HG03342 (cell line): Measurements from ENCODE around the gene MYORG.
"Not testable (repeated sequence)": the region's sequence is repeated elsewhere in the genome, so short reads cannot be mapped to it uniquely, and the experiment has no call there.

Source experiments
- ATAC-seq: cut with Tn5 transposase; IDR thresholded peaks from one replicate; pipeline ENCODE4 v1.9.1; 2021; ENCODE audit warnings: mild to moderate bottlenecking, moderate library complexity; ENCODE audit not compliant: unreplicated experiment

MYORG gene

DNA sequence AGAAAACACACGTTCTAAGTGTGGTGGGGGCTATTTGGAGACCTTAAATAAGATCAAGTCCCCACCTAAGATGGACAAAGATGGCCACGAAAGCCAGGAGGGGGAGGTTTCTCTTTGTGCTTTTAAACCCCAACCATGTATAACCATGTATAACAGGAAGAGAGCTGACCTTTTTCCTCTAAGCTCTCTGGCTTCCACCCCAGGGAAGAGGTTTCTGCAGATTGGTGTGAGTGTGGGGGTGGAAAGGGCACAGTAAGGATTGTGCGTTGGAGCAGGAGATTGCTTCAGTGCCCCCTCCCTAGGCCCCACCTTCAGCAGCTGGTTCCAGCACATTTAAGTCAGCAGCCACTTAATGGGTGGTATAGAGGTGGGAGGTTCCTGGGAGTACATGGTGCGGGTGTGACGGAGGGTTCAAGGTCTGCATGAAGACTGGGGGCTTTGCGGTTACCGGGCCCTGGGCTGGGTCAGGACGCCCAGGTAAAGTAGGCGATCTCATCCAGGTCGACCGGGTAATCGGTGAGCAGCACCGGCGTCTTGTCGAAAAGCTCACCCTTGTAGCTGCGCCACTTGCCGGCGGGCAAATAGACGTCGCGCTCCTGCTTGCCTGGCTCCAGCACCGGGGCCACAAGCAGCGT is 6.2 kb downstream of the MYORG start:
- ATAC-seq = no peak

DNA sequence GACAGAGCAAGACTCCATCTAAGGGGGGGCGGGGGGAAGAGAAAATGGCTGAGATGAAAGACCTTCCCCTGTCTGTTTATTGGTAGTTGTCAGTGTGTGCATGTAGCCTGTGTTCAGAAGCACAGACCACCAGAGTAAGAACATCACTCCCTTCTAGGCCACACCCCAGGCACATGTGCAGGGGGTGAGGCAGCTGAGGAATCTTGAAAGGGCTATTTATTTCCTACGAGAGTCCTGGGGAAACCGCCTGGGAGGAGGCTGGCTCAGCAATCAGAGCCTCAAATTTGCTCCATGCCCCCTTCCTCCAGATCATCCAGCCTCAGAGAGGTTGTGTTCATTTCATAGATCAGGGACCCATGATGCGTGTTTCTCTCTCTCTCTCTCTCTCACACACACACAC is 7.1 kb downstream of the MYORG start:
- no peak for ATAC-seq

DNA sequence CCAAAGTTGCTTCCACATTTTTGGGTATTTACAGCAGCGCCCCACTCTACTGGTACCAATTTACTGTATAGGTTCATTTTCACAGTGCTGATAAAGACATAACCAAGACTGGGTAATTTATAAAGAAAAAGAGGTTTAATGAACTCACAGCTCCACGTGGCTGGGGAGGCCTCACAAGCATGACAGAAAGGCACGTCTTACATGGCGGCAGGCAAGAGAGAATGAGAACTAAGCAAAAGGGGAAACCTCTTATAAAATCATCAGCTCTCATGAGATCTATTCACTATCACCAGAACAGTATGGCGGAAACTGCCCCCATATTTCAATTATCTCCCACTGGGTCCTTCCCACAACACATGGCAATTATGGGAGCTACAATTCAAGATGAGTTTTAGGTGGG is 7.9 kb downstream of the MYORG start:
- not testable (repeated sequence) for ATAC-seq

DNA sequence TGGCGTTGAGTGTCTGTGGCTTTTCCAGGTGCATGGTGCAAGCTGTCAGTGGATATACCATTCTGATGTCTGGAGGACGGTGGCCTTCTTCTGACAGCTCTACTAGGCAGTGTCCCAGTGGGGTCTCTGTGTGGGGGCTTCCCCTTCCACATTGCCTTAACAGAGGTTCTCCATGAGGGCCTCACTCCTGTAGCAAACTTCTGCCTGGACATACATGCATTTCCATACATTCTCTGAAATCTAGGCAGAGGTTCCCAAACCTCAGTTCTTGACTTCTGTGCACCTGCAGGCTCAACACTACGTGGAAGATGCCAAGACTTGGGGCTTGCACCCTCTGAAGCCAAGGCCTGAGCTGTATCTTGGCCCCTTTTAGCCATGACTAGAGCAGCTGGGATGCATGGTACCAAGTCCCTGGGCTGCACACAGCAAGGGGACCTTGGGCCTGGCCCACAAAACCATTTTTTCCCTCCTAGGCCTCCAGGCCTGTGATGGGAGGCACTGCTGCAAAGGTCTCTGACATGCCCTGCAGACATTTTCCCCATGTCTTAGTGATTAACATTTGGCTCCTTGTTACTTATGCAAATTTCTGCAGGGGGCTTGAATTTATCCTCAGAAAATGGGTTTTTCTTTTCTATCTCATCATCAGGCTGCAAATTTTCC is 8.8 kb downstream of the MYORG start:
- not testable (repeated sequence) for ATAC-seq

DNA sequence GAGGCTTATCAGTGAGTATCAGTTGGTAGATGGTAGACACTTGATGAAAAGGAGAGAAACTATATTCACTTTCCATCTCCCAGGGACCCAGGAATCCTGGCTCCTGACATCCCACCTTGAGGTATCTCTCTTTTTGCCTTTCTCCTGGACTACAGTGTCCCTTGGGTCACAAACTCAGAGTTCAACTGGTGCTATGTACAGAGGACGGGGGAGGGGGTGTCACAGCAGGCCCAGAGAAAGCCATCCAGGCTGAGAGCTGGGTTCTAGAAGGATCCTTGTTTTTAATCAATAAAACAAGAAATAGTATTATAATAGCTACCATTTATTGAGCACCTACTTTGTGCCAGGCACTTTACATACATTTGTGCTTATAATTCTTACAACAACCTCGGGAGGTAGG is 10.3 kb downstream of the MYORG start:
- no peak for ATAC-seq

DNA sequence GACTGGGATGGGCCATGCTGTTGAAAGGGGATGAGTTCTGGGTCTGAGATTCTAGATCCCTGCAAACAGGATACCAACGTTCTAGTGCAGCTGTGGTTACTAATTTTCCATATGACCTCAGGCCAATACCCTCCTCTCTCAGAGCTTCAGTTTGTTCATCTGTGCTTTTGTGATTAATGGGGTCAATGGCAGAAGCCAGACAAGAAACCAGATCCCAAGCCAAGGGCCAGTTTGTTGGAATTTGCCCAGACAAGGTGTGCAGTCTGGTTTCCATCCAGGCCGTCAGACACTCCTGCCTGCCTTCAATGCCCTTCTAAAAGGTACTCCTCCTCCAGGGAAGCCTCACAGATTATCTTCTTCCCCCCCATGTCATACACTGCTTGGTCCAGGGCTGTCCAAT is 11.4 kb downstream of the MYORG start:
- no peak for ATAC-seq

DNA sequence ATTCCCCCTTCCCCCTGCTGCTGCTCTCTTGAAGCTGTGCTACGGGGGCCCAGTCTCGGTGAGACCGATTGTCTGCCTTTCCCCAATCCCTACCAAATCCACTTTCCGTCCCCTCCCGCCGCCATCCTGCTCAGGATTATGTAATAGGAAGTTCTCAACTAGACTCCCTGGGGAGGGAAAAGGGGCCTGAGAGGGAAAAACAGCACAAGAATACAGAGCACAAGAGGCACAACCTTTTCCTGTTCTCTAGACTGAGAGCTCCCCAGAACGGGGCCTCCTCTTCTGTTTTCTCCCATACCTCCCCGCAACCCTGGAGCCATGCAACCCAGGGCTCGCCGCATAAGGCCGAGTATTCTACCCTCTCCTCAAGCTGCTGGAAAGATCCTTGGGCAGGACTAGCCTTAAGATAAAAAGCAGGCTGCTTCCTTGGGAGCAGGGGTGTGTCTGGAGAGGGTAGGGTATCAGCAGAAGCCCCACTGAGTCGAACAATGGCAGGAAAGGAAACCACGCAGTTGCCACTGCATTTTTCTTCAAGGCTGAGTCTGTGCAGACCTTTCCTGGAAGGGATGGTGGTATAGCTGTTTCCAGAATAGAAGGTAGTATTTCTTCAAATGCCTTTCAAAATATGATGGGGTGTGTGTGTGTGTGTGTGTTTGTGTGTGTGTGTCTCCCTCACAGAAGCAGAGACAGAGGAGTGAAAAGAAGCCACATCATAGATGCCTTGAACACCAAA is 12.9 kb downstream of the MYORG start:
- no peak for ATAC-seq

DNA sequence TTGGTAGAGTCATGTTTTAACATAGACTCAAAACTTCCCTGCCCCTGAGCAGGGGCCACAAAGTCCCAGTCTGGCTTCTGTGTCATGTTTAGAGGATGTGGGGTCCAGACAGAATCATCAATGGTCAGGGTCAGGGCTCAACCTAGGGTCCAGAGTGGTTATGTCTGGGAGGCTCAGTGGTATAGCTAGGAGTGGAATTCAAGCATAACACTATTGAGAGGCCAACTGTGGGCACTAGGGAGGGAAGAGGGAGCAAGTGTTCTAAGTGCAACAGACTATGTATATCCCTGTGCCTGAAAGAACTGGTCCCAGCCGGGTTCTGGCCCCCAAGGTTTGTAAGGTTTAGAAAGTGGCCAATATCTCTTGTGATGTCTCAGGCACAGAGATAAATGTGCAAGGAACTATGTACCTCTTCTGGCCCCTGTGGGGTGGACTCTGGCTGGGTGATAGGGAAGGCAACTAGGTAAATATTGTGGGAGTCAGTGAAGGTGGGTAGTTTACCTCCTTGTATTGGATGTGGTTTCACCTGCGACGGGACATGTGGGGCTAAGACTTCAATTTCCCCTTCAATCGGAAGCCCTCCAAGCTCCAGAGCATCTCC is 14.0 kb downstream of the MYORG start:
- no peak for ATAC-seq

DNA sequence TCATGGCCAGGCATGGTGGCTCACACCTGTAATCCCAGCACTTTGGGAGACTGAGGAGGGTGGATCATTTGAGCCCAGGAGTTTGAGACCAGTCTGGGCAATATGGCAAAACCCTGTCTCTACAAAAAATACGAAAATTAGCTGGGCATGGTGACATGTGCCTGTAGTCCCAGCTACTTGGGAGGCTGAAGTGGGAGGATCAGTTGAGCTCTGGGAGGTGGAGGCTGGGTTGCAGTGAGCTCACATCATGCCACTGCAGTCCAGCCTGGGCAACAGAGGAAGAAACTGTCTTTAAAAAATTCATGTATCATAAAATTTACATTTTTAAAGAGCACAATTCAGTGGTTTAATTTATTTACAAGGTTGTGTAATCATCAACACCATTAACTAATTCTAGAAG is 23.7 kb downstream of the MYORG start:
- ATAC-seq = not testable (repeated sequence)

DNA sequence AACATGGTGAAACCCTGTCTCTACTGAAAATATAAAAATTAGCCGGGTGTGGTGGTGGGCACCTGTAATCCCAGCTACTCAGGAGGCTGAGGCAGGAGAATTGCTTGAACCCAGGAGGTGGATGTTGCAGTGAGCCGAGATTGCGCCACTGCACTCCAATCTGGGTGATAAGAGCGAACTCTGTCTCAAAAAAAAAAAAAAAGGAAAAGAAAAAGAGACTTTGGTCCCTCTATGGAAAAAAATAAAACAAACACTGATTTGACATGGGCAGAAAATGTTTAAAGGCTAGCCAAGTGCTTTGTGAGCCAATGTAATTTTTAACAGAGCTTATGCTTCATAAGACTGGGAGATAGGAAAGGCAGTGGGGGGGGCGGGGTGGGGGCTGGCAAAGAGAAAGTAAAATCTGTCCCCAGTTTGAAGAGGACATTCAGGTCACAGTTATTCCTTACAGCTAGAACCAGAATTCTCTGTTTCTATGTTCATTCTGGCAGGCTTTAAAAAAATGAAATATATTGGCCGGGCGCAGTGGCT is 24.5 kb downstream of the MYORG start:
- not testable (repeated sequence) for ATAC-seq

DNA sequence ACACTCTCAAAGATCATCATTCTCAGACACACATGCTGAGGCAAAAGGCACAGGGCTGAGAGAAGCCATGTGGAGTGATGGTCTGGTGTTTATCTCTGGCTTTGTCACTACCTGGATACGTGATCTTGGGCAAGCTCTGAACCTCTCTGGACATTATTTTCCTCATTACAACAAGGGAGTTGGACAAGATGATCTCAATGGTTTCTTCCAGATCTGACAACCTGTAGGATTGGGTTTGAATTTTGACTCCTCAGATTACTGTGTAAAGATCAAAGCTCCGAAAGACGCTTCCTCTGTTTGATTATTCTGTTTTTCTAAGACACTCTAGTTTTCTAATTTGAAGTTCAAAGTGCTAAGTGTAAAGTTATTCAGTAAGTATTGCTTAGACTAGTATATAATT is 27.4 kb downstream of the MYORG start:
- no peak for ATAC-seq

DNA sequence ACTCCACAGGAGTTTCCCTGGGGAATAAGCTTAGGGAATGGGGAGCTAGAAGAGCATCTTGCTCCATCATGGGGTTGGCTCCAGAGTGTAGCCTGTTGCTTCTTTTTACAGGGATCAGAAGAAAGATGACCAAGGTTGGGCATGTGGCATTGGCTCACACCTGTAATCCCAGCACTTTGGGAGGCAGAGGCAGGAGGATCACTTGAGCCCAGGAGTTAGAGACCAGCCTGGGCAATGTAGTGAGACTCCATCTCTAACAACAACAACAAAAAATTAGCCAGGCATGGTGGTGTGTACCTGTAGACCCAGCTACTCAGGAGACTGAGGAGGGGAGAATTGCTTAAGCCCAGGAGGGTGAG is 28.9 kb downstream of the MYORG start:
- no peak for ATAC-seq

DNA sequence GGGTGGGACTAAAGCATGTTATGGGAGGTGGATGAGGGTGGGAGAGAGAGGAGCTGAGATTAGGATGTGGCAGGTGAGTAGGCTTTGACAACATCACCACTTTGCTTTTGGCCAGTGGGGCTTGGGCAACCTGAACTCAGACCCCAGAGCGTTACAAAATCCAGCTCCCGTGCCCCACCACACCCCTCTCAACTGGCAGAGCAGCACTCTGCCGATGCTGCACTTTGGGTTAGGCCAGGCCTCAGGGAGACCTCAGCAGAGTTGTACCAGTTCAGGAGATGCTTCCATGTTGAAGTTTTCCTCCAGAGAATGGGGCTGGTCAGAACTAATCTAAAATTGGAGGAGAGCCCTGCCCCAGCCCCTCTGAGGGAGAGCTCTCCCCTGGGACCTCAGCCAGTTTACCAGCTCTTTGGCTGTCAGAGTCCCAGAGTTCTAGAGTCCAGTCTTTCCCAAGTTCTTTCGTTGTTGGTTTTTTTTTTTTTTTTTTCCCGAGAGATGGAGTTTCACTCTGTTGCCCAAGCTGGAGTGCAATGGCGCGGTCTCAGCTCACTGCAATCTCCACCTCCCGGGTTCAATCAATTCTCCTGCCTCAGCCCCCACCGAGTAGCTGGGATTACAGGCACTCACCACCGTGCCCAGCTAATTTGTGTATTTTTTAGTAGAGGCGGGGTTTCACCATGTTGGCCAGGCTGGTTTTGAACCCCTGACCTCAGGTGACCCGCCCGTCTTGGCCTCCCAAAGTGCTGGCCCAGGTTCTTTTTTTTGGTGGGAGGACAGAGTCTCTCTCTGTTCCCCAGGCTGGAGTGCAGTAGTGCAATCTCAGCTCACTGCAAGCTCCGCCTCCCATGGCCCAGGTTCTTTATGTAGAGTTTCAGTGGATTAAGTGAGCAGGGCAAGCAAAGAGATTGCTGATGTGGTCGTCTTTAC is 29.6 kb downstream of the MYORG start:
- no peak for ATAC-seq

DNA sequence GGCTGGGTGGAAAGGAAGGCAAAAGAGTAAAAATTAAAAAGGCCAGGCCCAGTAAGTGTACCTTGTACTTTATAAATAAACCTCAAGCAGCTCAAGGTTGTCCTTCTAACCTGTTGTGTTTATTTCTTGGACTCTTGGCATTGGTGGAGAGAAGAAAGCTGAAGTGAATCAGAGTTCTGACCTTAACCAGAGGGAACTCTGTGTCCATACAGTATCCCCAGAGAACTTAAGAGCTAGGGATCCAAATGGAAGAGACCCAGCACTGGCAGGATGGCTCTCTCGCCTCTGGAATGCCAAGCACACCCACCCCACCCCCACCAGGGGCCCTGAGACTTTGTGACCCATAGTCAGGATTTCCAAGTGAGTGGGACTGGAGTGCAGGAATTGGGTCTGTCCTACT is 33.1 kb downstream of the MYORG start:
- no peak for ATAC-seq

DNA sequence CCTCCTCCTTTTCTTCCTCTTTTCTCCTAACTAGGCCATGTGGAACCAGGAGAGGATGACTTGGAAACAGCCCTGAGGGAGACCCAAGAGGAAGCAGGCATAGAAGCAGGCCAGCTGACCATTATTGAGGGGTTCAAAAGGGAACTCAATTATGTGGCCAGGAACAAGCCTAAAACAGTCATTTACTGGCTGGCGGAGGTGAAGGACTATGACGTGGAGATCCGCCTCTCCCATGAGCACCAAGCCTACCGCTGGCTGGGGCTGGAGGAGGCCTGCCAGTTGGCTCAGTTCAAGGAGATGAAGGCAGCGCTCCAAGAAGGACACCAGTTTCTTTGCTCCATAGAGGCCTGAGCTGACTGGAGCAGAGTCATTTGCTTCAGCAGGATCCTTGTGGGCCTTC is 33.6 kb downstream of the MYORG start:
- ATAC-seq = no peak

DNA sequence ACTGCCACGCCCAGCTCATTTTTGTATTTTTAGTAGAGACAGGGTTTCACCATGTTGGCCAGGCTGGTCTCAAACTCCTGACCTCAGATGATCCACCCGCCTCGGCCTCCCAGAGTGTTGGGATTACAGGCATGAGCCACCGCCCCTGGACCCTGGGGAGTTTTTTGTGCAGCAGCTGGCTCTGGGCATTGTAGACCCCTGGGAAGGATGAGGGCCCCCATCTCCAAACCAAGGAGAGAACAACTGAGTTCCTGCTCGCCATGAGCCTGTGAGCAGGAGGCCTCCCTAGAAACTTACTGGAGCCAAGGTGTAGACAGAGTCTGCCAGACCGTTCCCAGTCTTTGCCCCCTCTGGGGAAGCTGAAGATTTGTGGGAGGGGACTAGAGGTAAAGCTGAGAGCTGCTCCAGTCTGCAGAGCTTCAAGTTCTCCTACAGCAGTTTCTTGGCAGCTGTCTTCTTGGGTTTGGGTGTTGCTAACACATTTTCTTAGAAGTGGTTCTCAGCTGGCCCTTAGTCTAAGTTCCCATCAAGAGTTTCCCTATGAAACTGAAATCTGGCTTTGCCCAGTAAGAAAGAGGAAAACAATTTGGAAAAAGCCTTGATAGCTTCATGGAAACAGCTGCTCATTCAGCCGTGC is 34.9 kb downstream of the MYORG start:
- no peak for ATAC-seq

DNA sequence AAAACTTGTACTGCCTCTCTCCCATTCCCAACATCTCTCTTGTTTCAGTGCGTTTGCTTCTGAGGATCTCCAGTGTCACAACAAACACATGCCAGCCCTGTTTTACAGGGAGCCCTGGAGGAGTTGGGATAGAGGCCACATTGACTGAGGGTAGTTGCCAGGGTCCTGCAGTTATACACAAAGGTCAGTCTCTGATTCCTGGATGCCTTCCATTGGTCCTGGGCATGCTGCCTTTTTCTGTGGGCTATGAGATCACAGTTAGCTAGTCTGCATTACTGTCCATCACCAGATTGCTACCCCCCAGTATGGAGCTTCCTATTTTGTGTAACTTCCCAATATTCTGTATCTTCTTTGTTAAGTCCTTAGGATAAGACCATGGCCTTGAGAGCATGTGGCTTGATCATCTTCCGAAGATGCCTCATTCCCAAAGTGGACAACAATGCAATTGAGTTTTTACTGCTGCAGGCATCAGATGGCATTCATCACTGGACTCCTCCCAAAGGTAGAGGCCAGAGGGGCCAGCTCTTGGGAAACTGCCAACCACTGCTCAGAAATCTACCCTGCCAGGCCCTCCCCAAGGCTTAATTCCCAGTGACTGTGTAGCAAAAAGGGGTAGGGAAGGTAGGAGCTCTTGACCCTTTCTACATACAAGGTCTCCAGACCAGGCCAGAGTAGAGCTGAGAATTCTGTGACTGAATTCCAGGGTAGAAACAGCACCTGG is 37.9 kb downstream of the MYORG start:
- no peak for ATAC-seq

DNA sequence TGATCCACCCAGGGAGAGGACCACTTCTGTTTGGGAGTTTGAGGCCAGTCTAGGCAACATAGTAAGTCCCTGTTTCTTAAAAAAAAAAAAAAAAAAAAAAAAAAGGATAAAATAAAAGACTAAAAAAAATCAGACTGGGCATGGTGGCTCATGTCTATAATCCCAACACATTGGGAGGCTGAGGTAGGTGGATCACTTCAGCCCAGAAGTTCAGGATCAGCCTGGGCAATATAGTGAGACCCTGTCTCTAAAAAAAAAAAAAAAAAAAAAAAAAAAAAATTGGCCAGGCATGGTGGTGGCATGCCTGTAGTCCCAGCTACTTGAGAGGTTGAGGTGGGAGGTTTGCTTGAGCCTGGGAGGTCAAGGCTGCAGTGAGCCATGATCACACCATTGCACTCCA is 38.6 kb downstream of the MYORG start:
- not testable (repeated sequence) for ATAC-seq

DNA sequence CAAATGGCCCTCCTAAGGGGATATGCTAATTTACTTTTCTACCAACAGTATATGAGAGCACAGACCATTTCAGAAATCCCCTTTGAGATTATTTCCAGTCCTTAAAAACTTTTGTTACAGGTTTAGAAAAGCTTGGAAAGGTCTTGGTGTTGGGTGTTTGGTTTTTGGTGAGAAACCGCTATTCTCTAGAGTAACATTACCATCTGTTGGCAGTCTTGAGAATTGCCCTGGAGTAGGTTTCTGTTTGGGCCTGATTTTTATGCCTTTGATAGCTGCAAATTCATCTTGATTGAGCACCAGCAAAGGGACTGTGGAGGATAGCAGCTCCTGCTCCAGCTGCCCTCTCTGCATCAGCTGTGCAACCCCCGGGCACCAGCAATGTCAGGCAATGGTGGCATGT is 39.3 kb downstream of the MYORG start:
- ATAC-seq = no peak

DNA sequence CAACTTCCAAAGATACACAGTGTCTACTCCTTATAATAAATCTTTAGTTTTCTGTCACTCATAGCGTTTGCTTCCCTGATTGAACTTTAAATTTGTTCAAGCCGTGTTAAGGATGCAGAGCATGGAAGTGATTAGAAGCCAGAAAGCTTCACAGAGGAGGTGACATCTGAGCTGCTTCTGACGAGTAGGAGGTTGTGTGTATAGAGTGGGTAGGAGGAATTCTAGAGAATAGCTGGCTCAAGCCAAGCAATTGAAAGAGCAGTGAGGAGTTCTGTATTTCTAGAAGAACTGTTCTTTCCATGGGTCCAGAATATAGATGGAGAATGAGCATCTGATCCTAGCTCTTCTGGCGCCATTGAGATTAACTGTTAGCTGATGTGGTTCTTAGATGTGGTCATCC is 41.3 kb downstream of the MYORG start:
- ATAC-seq = no peak
